HG03025 (cell line): ENCODE measurements around the gene FAM241A.
A peak's percentile ranks its signal among the peaks of the same experiment; 100 is the strongest.

Experiments
- ATAC-seq: cut with Tn5 transposase; IDR thresholded peaks from one replicate; pipeline ENCODE4 v1.9.1; 2021; ENCODE audit warnings: mild to moderate bottlenecking, moderate library complexity; ENCODE audit not compliant: unreplicated experiment, low FRiP score

Gene FAM241A

GRCh38 chr4:112210777-112211176, 65.5 kb downstream of the FAM241A start:
- no peak for ATAC-seq

GRCh38 chr4:112213091-112213490, 67.8 kb downstream of the FAM241A start:
- ATAC-seq = peak; percentile 71

- no peak for ATAC-seq
Observed at GRCh38 chr4:112213856-112214255, 68.6 kb downstream of the FAM241A start.

- no peak for ATAC-seq
Observed at GRCh38 chr4:112214390-112215264, 69.4 kb downstream of the FAM241A start.

- no peak for ATAC-seq
Observed at GRCh38 chr4:112219826-112220366, 74.6 kb downstream of the FAM241A start.

GRCh38 chr4:112222219-112222955, 77.1 kb downstream of the FAM241A start:
- ATAC-seq = no peak

- no peak for ATAC-seq
Observed at GRCh38 chr4:112225157-112225556, 79.9 kb downstream of the FAM241A start.

GRCh38 chr4:112230879-112231778, 85.9 kb downstream of the FAM241A start:
- peak; percentile 86 for ATAC-seq

GRCh38 chr4:112231779-112232713, 86.8 kb downstream of the FAM241A start, which contains the start of gene AP1AR:
Gene AP1AR (plus strand): TSS chr4:112231787. CDS start chr4:112232092, 305 bp downstream.
- ATAC-seq = peak; percentile 71

- no peak for ATAC-seq
Observed at GRCh38 chr4:112234952-112235609, 89.8 kb downstream of the FAM241A start.

- ATAC-seq = no peak
Observed at GRCh38 chr4:112236040-112236439, 90.8 kb downstream of the FAM241A start.

- ATAC-seq = no peak
Observed at GRCh38 chr4:112238833-112239232, 93.6 kb downstream of the FAM241A start.
